Fibroblast of lung (primary cell): ENCODE data around the gene FGD4. TPM values are rescaled to one million over a fixed set of nuclear protein-coding genes. Genes with fewer than 3 reads are reported as not detected.

ENCODE experiments used
- DNase-seq, 2 donors: peaks; one replicate each; pipeline versions ENCODE4 v3.0.0 to v3.0.0-alpha.2; 2010; ENCODE audit warnings: low read depth in 2 of 2
- H2AFZ ChIP-seq: 2 replicates; pipeline ENCODE4 v1.5.1; 2012; ENCODE audit warnings: low read length, control low read depth, inconsistent platforms
- H3K27ac ChIP-seq: 2 replicates; pipeline ENCODE4 v1.5.1; 2011; ENCODE audit warnings: low read length, control low read depth; ENCODE audit not compliant: insufficient read depth
- H3K27me3 ChIP-seq: 2 replicates; pipeline ENCODE4 v1.5.1; 2011; ENCODE audit warnings: mild to moderate bottlenecking, low read length; ENCODE audit not compliant: control insufficient read depth, insufficient read depth
- H3K36me3 ChIP-seq: 2 replicates; pipeline ENCODE4 v1.5.1; 2011; ENCODE audit warnings: low read length; ENCODE audit not compliant: control insufficient read depth, insufficient read depth
- H3K4me1 ChIP-seq: 2 replicates; pipeline ENCODE4 v1.5.1; 2011; ENCODE audit warnings: low read length; ENCODE audit not compliant: control insufficient read depth, insufficient read depth; ENCODE audit errors: extremely low read depth
- H3K4me2 ChIP-seq: 2 replicates; pipeline ENCODE4 v1.5.1; 2011; ENCODE audit warnings: low read length, control low read depth; ENCODE audit not compliant: insufficient read depth; ENCODE audit errors: extremely low read depth
- H3K4me3 ChIP-seq, 4 experiments: fragments of 200-600 bp in 1 of 4; sonication (generic) in 1 of 4; replicated peaks in 1 of 4; 2 replicates each; pipeline ENCODE4 v1.5.1; 2011 to 2016; ENCODE audit warnings: low read length in 4 of 4, low read depth in 3 of 4, mild to moderate bottlenecking in 3 of 4, control low read depth in 2 of 4, inconsistent platforms in 1 of 4, mixed read lengths in 1 of 4; ENCODE audit not compliant: insufficient read depth in 1 of 4; ENCODE audit errors: control extremely low read depth in 1 of 4
- H3K79me2 ChIP-seq: 2 replicates; pipeline ENCODE4 v1.5.1; 2012; ENCODE audit warnings: mild to moderate bottlenecking, low read length, inconsistent platforms; ENCODE audit not compliant: control insufficient read depth, insufficient read depth
- H3K9ac ChIP-seq: 2 replicates; pipeline ENCODE4 v1.5.1; 2011; ENCODE audit warnings: mild to moderate bottlenecking, low read length, control low read depth; ENCODE audit not compliant: insufficient read depth
- H3K9me3 ChIP-seq: 2 replicates; pipeline ENCODE4 v1.5.1; 2012; ENCODE audit warnings: low read depth, low read length; ENCODE audit not compliant: control insufficient read depth, insufficient read depth
- H4K20me1 ChIP-seq: 2 replicates; pipeline ENCODE4 v1.5.1; 2011; ENCODE audit warnings: low read length; ENCODE audit not compliant: control insufficient read depth, insufficient read depth; ENCODE audit errors: extremely low read depth
- CTCF ChIP-seq, 2 donors: IDR thresholded peaks in 1 of 2; conservative IDR thresholded peaks in 1 of 2; 1 replicate in 1 of 2; 2 replicates in 1 of 2; pipeline ENCODE4 v1.5.1; 2011 to 2012; ENCODE audit warnings: low read length in 2 of 2, control low read depth in 1 of 2, inconsistent platforms in 1 of 2, low read depth in 1 of 2, mild to moderate bottlenecking in 1 of 2
- EZH2 ChIP-seq: IDR thresholded peaks from 2 replicates; pipeline ENCODE4 v1.5.1; 2012; ENCODE audit warnings: low read length, control low read depth, mild to moderate bottlenecking; ENCODE audit errors: missing control alignments
- polyA plus RNA-seq, 2 donors: library from polyadenylated mRNA; depleted of rRNA in 1 of 2; stranded (reverse) in 1 of 2; unstranded in 1 of 2; fragments of >200 nt; gene quantifications; 2 replicates each; pipeline ENCODE4 v1.2.1, GENCODE V29; 2011 to 2012; ENCODE audit warnings: missing spikeins in 1 of 2
- total RNA-seq: library from RNA; depleted of rRNA; stranded (reverse); fragments of >200 nt; gene quantifications from 2 replicates; pipeline ENCODE4 v1.2.1, GENCODE V29; 2014

Gene FGD4
- total and polyA plus RNA-seq, 2 donors (not counting 1 experiment from before 2014, with no cell fraction given): 7.6 to 12.2 TPM

GRCh38 chr12:32647275-32647674 is 247.9 kb downstream of the FGD4 start:
- no peaks in the 10 kb centered on the region for H3K9me3 ChIP-seq
- no peaks in the 10 kb centered on the region for H4K20me1 ChIP-seq
- H3K9ac ChIP-seq: no peak overlapping the region
- no peaks in the 10 kb centered on the region for H3K4me1 ChIP-seq
- peak in 1 of 2 donors; percentile 5 for DNase-seq
- H2AFZ ChIP-seq: no peak overlapping the region
- H3K27ac ChIP-seq: no peak overlapping the region
- H3K79me2 ChIP-seq: no peaks in the 10 kb centered on the region
- no peak overlapping the region for H3K4me3 ChIP-seq
- no peaks in the 10 kb centered on the region for H3K36me3 ChIP-seq
- no peak overlapping the region for H3K4me2 ChIP-seq
- no peaks in the 10 kb centered on the region for H3K27me3 ChIP-seq
- TF ChIP-seq CTCF (conservative IDR thresholded peaks at IDR 0.05 in 1 of 2, IDR thresholded peaks at IDR 0.05 in 1 of 2; ENCODE audit: low read depth in 1 of 2, low read length in 2 of 2) (no peak), EZH2 (no peak)

- H4K20me1 ChIP-seq: no peaks in the 10 kb centered on the region
- H3K4me2 ChIP-seq: no peak overlapping the region
- H3K27me3 ChIP-seq: no peaks in the 10 kb centered on the region
- no peaks in the 10 kb centered on the region for H3K9me3 ChIP-seq
- H3K27ac ChIP-seq: no peak overlapping the region
- no peak overlapping the region for H2AFZ ChIP-seq
- H3K79me2 ChIP-seq: no peaks in the 10 kb centered on the region
- no peak overlapping the region for H3K9ac ChIP-seq
- H3K36me3 ChIP-seq: no peaks in the 10 kb centered on the region
- TF ChIP-seq CTCF (conservative IDR thresholded peaks at IDR 0.05 in 1 of 2, IDR thresholded peaks at IDR 0.05 in 1 of 2; ENCODE audit: low read depth in 1 of 2, low read length in 2 of 2) (no peak), EZH2 (no peak)
- H3K4me3 ChIP-seq: no peak overlapping the region
- no peaks in the 10 kb centered on the region for H3K4me1 ChIP-seq
- no peak for DNase-seq
Measured at GRCh38 chr12:32650508-32650907, 251.2 kb downstream of the FGD4 start.

GRCh38 chr12:32651151-32651955 is 252.0 kb downstream of the FGD4 start:
- TF ChIP-seq EZH2: no peak
- no peak for TF ChIP-seq CTCF (conservative IDR thresholded peaks at IDR 0.05 in 1 of 2, IDR thresholded peaks at IDR 0.05 in 1 of 2; ENCODE audit: low read depth in 1 of 2, low read length in 2 of 2)
- Histone ChIP-seq H3K36me3 (no peaks in the 10 kb centered on the region), H4K20me1 (no peaks in the 10 kb centered on the region), H3K4me3 (no peak overlapping the region), H3K4me1 (no peaks in the 10 kb centered on the region), H3K27me3 (no peaks in the 10 kb centered on the region), H3K27ac (no peak overlapping the region), H3K9me3 (no peaks in the 10 kb centered on the region), H2AFZ (no peak overlapping the region), H3K4me2 (no peak overlapping the region), H3K9ac (no peak overlapping the region), H3K79me2 (no peaks in the 10 kb centered on the region)
- no peak for DNase-seq
